DMS153 treated with DMSO at 0.1 percent for 48 hours (cell line): ENCODE measurements around the gene SPATA31C1.
A peak's percentile ranks its signal among the peaks of the same experiment; 100 is the strongest.
"Not testable (repeated sequence)": the region's sequence is repeated elsewhere in the genome, so short reads cannot be mapped to it uniquely, and the experiment has no call there.

Experiments
- DNase-seq: peaks from one replicate; lab custom pipeline; 2025; ENCODE audit not compliant: unreplicated experiment; lab: John Stamatoyannopoulos, UW

SPATA31C1 gene

DNA sequence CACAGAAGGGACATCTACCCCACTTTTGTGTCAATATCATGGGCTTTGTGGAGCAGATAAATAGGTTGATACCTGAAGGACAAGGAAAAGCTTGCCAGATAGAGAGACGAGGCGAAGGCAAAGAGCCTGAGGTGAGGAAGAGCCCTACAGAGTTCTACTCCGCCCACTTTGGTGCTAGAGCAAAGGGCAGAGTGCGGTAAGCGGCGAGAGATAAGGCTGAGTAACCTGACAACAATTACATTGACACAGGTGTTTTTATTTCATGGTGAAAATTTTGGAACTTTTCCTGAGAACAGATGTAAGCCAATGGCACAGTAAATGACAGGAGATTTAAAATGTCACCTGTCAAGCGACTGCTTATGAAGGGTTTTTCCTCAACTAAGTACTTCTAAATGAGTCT lies 16.7 kb downstream of the SPATA31C1 start:
- DNase-seq: not testable (repeated sequence)

DNA sequence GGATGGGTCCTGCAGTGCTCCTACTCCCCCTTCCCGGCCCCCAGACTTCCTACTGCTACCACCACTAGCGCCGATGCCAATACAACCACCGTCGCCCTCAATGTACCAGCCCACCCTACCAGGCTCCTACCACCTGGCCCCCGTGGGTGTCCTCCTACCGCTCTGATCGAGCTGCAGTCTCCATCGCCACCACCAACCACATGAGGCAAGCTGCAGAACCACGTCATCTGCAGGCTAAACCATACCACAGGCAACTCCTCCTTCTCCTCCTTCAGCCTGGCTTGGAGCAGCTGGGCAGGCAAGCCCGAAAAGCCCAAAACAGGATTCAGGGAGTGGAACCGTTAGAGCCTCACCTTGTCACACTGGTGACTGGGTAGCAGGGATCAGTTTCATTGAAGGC lies 19.6 kb downstream of the SPATA31C1 start:
- DNase-seq: not testable (repeated sequence)

DNA sequence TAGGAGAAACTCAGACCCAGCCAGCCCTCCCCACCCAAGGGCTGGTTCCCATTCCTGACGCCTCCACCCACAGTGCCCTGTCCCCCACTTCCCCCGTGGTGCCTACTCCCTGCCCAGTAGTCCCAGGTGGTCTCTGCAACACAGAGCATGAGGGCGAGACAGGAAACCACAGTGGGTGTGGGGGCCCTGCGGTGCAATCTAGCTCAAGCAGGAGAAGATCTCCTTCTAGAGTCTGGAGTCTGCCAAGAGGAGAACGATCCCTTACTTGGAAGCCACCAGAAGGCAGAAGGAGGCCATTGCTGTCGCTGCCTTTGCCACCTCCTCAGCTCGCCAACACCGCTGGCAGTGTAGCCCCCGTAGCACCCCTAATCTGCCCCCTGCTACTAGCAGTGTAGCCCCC lies 20.2 kb downstream of the SPATA31C1 start:
- not testable (repeated sequence) for DNase-seq

DNA sequence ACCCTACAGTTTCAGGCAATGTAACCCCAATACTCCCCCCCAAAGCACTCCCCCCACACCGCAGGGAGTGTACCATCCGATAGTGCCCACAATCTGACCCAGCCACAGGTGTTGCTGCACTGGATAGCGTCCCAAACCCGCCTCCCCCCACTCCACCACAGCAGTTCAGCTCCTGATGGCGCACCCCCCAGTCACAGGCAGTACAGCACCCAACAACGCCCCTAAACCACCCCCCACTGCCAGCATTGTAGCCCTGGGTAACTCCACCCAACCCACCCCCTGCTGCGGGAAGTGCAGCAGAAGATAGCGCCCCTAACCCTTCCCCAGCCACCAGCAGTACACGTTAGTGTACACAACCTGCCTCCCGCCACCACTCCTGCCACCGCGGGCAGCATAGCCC lies 20.6 kb downstream of the SPATA31C1 start:
- DNase-seq: not testable (repeated sequence)

DNA sequence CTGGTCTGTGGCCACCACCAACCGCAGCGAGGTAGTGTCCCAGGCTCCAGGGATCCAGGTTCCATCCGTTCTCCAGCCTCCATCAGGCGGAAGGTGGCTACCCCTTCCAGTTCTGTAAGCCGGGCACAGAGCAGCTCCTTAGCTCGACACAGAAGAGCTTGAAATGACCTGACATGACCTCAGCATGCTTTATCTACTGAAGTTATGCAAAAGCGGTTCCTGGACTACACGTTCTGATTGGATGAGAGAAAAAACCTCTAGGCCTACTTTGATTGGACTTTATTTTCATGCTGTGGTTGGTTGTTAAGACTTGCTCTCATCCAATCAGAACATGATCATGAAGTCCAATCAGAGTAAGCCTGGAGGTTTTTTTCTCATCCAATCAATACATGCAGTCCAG lies 21.3 kb downstream of the SPATA31C1 start:
- DNase-seq: not testable (repeated sequence)

DNA sequence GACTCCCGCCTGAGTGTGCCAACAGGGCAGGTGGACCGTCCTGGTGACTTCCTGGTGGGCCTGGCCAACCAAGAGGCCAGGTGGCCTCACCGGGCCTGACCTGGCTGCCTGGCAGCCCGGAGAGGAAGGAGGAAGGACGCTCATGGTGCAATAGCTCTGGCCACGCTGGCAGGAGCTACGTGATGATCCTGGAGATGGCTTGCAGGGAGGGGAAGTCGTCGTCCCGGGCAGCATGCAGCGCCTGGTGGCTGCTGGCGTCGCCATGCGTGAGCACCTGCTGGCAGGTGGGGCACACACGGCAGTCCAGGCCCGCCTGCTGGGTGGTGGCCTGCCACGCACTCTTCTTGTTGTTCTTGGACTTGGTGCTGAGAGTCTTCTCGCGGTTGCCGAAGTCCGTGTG lies 26.3 kb downstream of the SPATA31C1 start:
- DNase-seq: no peak

DNA sequence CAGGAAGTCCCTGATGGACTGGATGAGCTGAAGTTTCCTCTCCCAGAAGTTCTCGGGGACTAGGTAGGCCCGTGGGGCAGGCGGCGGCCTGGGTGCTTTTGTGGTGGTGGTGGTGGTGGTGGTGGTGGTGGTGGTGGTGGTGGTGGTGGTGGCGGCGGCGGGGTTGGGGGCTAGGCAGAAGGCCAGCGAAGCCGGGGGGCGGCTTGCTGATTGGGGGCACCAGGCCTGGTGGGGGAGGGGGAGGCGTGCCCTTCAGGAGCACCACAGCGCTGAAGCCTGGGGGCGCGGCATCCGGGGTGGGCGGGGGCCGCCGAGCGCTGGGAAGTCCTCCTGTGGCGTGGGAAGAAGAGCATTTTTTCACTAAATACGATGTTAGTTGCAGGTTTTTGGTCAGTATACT lies 26.9 kb downstream of the SPATA31C1 start:
- no peak for DNase-seq

DNA sequence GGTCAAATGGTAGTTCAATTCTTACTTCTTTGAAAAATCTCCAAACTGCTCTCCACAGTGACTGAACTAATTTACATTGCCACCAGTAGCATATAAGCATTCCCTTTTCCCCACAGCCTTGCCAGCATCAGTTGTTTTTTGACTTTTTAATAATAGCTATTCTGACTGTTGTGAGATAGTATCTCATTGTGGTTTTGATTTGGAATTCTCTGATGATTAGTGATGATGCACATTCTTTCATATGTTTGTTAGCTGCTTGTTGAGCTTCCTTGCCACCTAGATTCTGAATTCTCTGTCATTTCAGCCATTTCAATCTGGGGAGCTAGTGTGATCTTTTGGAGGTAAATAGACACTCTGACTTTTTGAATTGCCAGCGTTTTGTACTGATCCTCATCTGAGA lies 32.5 kb downstream of the SPATA31C1 start:
- DNase-seq: no peak

DNA sequence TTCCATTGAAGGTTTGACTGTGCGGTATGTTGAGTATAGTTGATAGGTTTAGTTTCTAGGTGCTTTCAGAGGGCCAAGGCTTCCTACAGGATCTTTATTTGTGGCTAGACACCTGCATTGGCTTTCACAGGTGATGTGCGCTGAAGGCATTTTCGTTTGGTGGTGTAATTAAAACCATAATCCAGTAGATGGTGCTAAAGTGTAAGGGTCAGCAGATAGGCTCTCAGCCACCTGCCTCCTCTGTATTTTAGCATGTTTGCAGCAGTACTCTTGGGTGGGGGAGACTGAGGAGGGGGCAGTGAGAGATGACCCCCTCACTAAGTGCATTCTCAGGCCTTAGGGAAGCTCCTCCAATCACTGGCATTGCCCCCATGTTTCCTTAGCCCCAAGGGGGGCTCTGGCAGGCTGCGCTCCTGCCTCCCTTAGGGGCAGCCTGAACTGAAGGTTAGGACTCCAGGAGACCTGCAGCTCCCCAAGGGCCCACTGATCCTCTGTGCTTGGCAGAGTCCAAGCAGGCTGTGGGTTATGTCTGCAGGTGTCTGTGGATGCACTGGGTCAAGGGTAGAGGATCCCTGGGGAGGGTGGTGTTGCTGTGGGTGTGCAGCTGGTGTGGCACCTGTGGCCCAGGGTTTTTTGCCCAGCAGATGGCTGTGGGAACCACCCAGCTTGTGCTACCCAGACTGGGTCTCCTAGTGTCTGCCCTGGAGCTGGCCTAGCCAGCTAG lies 33.2 kb downstream of the SPATA31C1 start:
- peak; percentile 5 for DNase-seq

DNA sequence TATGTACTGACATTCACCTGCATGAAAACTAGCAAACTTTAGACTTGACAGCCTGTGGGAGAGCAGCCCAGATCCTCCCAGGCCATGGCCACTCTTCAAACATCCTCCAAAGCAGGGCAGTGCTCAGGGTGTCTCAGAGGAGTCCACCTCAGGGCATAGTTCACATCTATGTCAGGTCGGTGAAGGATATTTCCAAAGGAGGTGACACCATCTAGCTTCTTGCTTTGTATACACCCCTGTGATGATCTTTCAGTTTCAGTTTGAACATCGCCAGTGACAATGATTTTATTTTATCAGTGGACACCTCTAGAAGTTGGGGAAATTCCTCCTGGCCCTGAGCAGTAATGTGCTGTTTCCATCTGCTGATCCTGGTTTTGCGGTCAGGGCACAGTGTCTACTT lies 36.5 kb downstream of the SPATA31C1 start:
- no peak for DNase-seq

DNA sequence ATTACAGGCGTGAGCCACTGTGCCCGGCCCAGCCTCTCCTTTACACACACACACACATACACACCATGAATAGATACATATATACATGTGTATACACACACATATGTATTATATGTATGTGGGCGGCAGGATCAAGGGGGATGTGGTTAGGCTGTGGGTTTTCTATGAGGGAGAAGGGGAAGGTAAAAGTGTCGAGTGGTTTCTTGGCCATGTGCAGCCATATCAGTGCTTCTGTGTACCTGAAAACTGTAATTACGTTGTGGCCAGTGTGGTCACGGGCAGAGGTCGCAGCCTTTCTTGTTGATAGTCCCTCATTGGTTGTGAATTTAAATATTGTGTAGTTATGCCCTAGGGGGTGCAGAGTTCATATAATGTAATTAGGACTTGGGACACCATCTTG lies 40.1 kb downstream of the SPATA31C1 start:
- DNase-seq: no peak

DNA sequence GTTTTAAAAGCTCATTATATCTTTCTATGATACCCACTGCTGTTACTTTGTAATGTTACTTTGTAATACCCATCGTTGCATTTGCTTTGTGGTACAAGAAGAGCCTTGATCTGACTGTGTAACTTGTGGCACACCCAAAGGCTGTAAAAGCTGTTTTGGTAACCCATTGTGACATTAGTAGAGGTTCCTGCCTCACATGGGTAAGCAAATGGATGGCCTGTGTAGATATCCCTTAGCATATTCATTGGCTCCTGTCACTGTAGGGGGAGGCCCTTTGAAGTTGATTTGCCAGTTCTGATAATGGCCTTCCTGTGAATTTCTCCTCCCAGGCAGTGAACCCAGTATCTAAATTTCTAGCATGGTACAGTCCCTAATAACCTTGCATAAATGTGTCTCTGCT lies 40.8 kb downstream of the SPATA31C1 start:
- DNase-seq: no peak

DNA sequence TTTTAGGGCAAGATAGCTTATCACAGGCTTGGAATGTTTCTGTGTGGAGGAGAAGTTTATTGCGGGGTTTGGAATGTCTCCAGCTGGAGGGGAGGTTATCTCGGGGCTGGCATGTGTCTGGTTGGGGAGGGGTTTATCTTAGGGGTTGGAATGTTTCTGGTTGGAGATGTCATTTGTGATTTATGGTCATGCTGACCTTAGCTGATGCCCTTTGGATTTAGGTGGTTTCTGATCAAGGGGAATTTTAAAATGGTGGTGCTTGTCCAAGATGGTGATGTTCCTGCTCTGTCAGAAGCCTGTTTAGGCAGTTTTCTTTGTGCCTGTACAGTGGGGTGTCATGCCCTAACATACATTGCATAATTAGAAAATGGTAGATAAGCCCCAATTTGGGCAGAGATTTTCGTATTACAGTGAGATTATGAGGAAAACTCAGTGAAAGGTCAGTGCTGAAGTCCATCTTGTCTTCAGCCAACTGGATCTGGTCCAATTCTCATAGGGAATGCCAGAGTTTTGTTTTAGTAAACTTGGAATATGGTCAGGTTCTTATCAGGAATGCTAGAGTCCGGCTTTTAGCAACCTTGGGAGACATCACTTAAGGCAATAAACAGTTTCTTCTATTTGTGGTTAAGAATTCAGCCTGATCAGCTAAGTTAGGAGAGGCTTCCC lies 42.3 kb downstream of the SPATA31C1 start:
- no peak for DNase-seq

DNA sequence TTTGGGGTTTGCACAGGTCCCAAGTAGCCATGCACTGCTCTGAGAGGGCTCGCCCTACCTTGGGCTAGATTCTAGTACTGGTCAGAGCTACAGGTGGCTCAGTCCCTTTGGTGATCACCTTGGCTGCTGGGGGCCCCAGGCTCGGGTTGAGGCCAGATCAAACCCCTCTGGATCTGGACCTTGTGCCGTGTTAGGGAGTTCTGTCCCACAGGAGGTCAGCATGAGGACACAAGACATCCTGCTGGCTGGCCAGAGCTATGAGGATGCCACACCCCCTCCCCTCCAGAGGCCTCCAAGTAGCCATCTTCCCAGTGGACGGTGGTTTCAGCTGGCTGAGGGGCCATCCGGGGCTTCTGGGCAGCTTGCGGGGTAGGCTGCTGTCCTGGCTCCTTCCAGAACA lies 46.0 kb downstream of the SPATA31C1 start:
- DNase-seq: no peak

DNA sequence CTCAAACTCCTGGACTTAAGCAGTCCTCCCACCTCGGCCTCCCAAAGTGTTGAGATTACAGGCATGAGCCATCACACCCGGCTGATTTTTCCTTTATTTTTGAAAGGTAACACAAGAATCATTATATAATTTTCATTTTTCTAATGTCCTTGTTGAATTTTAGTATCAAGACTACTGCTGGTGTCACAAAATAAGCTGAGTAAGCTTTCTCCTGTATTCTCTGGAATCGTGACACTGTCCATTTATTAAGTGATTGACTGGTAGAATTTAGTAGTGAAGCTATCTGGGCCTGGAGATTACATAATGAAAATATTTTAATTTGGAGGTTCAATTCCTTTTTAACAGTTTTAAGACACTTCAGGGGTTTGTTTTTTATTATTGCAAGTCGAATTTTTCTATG lies 47.1 kb downstream of the SPATA31C1 start:
- DNase-seq: no peak

DNA sequence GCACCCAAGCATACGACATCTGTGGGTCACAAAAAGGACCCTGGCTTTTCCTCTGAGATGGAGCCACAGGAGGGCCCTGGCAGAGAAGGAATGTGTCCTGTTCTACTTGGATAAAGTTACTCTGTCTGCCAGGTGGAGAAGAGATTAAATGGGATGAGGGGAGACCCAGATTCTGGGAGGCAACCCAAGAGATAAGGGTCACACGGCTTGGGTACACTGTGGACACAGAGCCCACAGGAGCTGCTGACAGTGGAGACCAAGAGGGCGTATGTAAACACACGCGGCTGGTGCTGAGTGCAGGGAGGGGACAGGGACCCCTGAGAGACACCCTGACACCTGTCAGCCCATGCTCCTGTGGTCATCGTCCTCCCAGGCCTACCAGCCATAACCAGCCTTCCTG lies 50.4 kb downstream of the SPATA31C1 start:
- no peak for DNase-seq

DNA sequence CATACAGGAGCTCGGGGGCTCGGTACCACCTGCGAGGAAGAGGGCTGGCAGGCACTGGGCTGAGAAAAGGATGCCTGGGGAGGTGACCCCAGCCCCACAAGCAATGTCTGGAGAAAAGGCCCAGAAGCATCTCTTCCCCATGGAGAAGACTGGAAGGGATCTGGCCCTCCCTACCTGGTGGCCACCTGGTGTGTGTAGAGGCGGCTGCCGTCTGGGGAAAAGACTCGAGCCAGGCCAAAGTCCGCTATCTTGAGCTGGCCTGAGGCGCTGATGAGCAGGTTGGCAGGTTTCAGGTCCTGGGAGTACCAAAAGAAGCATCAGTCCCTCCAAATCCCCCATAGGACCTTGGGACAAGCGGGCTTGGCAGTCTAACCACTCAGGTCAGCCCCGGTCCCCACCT lies 52.8 kb downstream of the SPATA31C1 start:
- DNase-seq: no peak

DNA sequence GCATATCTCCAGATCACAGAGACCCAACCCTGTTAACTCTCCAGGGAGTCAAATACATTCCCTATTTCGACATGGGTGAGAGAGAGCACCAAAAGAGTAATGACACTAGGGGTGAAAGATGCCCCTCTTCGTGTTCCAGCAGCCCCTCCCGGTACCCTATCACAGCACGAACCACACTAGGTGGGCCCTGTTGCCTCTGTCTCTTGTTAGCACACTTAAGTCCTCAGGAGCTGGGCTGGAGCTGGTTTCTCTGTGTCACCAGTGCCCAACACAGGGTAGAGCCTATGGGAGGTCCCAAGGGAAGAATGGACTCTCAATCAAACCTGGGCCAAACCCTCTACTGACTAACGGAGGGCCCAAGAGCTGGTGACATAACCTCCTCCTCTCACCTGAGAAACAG lies 55.4 kb downstream of the SPATA31C1 start:
- no peak for DNase-seq
